AG10803 (cell line): ENCODE results near the gene TADA2A.

Source experiments
- DNase-seq: peaks from one replicate; pipeline ENCODE4 v3.0.0; 2010; ENCODE audit warnings: low read depth
- H3K4me3 ChIP-seq: 2 replicates; pipeline ENCODE4 v1.5.1; 2011; ENCODE audit warnings: mild to moderate bottlenecking, low read length, control low read depth
- TF ChIP-seq, protein P1 (sequence below): conservative IDR thresholded peaks from 2 replicates; pipeline ENCODE4 v1.5.1; 2011; ENCODE audit warnings: mild to moderate bottlenecking, low read length, control low read depth, inconsistent platforms

The TADA2A gene

DNA sequence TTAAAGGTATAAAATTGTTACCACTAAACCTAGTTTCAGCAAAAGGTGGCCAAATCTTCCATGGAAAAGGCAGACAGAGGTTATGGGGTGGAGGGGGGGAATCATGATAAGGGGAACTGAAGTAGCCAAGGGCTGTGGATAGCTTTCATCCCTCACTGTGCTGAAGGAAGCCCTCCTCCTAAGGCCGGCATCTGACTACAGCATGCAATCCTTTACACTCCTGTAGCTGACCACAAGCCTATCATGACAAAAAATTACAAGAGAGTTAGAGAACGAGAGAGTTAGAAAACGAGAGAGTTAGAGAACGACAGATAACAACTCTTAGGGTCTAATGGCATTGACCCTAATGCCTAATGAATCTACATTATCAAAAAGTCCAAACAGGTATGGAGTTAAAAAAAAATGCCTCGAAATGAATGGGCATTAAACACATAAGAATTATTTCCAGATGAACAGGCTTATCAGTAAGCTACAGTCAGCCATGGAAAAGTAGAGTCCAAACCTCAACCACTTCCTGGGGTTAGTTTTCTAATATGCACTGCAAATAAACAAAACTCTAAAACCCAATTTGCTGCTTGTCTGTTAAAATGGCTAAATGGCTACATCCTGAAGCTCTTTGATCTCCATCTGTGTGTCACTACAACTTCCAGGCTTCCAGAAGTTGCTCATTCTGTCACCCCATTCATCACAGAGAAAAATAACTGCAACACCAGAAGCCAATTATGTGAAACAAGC lies 112.7 kb downstream of the TADA2A start:
- DNase-seq: peak; percentile 40
- no peak overlapping the region for H3K4me3 ChIP-seq
- TF ChIP-seq, protein P1, sequence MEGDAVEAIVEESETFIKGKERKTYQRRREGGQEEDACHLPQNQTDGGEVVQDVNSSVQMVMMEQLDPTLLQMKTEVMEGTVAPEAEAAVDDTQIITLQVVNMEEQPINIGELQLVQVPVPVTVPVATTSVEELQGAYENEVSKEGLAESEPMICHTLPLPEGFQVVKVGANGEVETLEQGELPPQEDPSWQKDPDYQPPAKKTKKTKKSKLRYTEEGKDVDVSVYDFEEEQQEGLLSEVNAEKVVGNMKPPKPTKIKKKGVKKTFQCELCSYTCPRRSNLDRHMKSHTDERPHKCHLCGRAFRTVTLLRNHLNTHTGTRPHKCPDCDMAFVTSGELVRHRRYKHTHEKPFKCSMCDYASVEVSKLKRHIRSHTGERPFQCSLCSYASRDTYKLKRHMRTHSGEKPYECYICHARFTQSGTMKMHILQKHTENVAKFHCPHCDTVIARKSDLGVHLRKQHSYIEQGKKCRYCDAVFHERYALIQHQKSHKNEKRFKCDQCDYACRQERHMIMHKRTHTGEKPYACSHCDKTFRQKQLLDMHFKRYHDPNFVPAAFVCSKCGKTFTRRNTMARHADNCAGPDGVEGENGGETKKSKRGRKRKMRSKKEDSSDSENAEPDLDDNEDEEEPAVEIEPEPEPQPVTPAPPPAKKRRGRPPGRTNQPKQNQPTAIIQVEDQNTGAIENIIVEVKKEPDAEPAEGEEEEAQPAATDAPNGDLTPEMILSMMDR: no peak

DNA sequence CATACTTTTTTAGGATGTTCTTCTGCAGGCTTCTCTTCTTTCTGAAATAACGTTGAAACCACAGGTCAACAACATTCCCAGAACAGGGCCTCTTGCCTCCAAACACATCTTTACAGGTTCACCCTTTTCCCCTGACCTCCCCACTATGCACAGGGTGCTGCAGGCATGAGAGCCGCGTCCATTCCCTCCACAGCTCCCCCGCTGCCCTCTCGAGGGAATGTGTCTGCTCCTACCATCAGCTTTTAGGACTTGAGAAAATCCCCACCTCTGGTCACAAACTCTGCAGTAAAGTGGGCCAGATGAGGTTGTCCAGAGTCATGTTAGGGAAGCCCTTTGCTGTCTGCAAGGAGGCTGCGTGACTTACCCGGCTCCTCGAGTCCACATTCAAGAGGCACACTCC lies 113.5 kb downstream of the TADA2A start:
- no peak for DNase-seq
- TF ChIP-seq, protein P1: no peak
- no peak overlapping the region for H3K4me3 ChIP-seq

DNA sequence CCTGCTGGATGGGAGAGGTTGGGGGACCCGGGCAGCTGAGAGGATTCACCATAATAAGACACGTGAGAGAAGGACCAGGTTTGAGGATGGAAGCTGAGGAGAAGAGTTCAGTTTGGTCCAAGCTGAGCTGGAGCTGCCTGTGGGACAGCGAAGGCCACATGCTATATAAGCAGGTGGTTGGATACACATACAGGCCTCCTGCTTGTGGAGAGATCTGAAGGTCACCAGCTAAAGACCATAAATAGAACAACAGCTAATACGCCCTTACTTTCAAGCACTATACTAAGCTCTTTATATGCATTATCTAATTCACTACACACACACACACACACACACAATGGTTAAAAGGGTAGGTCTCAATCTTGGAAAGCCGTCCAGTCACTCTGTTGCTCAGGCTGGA lies 115.1 kb downstream of the TADA2A start:
- no peak for DNase-seq
- H3K4me3 ChIP-seq: no peak overlapping the region
- TF ChIP-seq, protein P1: no peak

DNA sequence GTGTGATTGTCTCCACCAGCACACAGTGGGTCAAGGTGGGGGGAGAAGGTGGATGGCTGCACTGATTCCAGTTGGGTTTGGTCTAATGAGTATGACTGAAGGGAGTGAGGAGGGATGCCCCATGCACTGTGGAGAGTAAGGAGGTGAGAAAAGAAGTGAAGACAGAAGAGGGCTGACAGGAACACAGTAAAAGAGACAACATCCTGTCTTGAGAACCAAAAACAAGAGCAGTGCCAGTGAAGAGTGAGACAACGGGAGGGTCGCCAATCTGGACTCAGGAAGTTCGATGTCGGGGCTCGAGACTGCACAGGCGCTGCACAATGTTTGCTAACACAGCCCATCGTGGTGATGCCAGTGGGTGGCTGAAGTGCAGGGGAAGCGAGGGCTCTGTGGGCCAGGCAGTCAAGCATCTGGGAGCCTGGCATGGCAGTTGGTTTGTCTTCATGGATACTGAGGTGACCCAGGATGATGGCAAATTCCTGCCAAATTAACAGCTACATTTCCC lies 117.1 kb downstream of the TADA2A start:
- no peak for DNase-seq
- no peak overlapping the region for H3K4me3 ChIP-seq
- TF ChIP-seq, protein P1: no peak

DNA sequence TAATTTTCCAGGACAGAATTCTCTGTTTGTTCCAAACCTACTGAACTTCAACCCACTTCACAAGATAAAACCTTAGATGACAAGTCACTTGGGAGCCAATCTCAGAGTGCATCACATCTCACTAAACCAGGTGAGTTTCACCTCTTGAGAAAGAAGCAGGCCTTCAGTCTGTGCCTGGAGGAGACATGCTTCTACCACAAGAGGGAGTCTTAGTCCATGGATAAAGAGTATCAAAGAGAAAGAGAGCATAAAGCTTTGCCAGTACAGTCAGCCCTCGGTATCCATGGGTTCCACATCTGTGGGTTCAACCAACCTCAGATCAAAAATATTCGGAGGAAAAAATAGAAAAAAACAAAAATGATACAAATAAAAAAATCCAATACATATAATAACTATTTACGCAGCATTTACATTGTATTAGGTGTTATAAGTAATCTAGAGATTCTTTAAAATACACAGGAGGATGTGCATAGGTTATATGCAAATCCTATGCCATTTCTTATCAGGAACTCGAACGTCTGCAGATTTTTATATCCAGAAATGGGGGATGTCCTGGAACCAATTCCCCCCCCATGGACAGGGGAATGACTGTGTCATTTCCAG lies 120.7 kb downstream of the TADA2A start:
- DNase-seq: peak; percentile 66
- no peak overlapping the region for H3K4me3 ChIP-seq
- TF ChIP-seq, protein P1: peak; percentile 80
